Brain microvascular endothelial cell (primary cell): ENCODE data around the gene LCNL1.

ENCODE experiments used
- DNase-seq: peaks from one replicate; pipeline ENCODE4 v3.0.0-alpha.2; 2020
- H3K27ac ChIP-seq: fragments of 250-450 bp; sonication (Bioruptor Pico); 2 replicates; pipeline ENCODE4 v1.5.1; 2020; ENCODE audit warnings: mild to moderate bottlenecking, moderate library complexity
- H3K27me3 ChIP-seq: fragments of 250-450 bp; sonication (Bioruptor Pico); replicated peaks from 2 replicates; pipeline ENCODE4 v1.5.1; 2020; ENCODE audit warnings: mild to moderate bottlenecking
- H3K36me3 ChIP-seq: fragments of 250-450 bp; sonication (Bioruptor Pico); replicated peaks from 2 replicates; pipeline ENCODE4 v1.5.1; 2020; ENCODE audit warnings: mild to moderate bottlenecking
- H3K4me3 ChIP-seq: 2 replicates; pipeline ENCODE4 v1.5.1; 2011; ENCODE audit warnings: low read depth, mild to moderate bottlenecking, control low read depth, low read length, moderate library complexity
- CTCF ChIP-seq: IDR thresholded peaks from 2 replicates; pipeline ENCODE4 v1.5.1; 2011; ENCODE audit warnings: low read depth, mild to moderate bottlenecking, moderate library complexity, low read length, control low read depth, inconsistent platforms; ENCODE audit errors: missing control alignments
- in situ Hi-C: cut with HindIII; loops from 2 replicates; pipeline ENCODE4 v1.10.0; 2017; ENCODE audit warnings: low sequenced_read_pairs, low pct_ligation_motif_present

Gene LCNL1

GRCh38 chr9:136946228-136947027 is 36.4 kb upstream of the LCNL1 start:
- Histone ChIP-seq H3K4me3 (no peak overlapping the region), H3K27ac (no peak overlapping the region), H3K27me3 (no peaks in the 10 kb centered on the region), H3K36me3 (peaks cover 19% of the 10 kb centered on the region)
- in situ Hi-C loops: loop anchor here (25.0 kb wide), 1 partner anchor 91 kb away; the partner anchor contains the start of genes ABCA2, FUT7 and NPDC1
- no peak for TF ChIP-seq CTCF
- no peak for DNase-seq

DNA sequence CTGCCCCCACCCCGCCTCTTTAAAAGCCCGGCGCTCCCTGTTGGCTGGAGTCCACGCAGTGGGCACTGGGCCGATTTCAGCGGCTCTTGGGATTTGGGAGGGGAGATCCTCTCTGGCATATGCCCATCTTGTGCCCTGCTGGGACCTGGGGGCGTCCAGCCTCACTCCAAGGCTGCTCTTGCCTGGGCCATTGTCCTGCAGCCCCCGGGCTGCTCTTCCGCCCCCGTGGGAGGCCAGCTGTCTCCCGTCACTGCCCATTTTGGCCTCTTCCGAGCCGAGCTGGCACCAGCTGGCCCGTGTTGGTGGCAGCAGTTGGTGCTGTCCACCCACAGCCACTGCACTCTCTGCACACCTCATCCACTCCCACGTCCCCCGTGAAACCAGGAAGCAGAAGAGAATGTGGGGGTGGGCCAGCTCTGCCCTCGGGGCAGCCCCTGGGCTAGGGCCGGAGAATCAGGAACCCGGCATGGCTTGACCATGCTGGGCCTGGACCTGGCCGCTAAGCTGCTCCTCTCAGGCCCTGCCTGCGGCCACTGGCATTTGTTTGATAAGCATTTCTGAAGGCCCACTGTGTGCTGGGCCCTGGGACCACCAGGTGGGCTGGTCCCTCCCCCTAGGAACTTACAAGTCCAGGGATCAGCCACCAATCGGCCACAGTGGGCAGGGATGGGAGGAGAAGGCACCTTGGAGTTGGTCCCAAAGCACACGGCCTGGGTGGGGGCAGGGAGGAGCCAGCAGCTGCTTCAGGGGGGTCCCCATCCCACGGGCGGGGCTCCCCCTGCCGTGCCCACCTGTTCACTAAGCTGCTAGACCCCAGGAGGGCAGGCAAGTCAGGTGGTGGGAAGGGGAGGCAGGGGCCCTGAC is 35.5 kb upstream of the LCNL1 start:
- Histone ChIP-seq H3K27ac (no peak overlapping the region), H3K36me3 (peaks cover 11% of the 10 kb centered on the region), H3K4me3 (no peak overlapping the region), H3K27me3 (no peaks in the 10 kb centered on the region)
- in situ Hi-C loops: loop anchor here (25.0 kb wide), 1 partner anchor 90 kb away; the partner anchor contains the start of genes ABCA2, FUT7 and NPDC1
- no peak for DNase-seq
- TF ChIP-seq CTCF: no peak

DNA sequence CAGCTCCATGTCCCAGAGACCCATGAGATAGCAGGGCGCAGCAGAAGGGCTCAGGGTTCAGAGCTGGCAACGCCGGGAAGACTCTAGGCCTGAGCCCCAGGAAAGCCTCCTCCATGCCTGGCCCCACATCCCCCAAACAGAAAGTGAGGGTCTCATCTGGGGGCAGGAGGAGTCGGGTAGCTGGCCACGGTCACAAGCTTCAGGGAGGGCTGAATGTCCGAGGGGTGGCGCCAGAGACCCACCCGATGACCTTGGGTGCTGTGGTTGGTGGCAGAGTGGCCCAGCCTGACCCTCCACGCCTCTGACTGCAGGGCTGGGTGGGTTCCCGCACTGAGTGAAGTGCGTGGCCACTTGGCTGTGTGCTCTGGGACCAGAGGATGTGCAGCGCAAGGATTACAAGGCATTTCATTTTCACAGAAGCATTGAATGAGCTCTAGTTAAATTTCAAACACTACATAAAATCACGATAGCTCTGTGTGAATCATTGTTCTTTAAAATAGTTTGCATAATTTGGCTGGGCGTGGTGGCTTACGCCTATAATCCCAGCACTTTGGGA is 34.8 kb upstream of the LCNL1 start:
- H3K36me3 ChIP-seq: peaks cover 3% of the 10 kb centered on the region
- TF ChIP-seq CTCF: peak; percentile 68
- no peak for DNase-seq
- no peak overlapping the region for H3K4me3 ChIP-seq
- no peak overlapping the region for H3K27ac ChIP-seq
- in situ Hi-C loops: loop anchor here (25.0 kb wide), 1 partner anchor 89 kb away; the partner anchor contains the start of genes ABCA2, FUT7 and NPDC1
- H3K27me3 ChIP-seq: no peaks in the 10 kb centered on the region

GRCh38 chr9:136949239-136949816 is 33.5 kb upstream of the LCNL1 start:
- DNase-seq: no peak
- in situ Hi-C loops: loop anchor here (25.0 kb wide), 1 partner anchor 88 kb away; the partner anchor contains the start of genes ABCA2, FUT7 and NPDC1
- TF ChIP-seq CTCF: no peak
- no peaks in the 10 kb centered on the region for H3K36me3 ChIP-seq
- H3K27me3 ChIP-seq: no peaks in the 10 kb centered on the region
- H3K4me3 ChIP-seq: peak overlapping the region; percentile 53
- H3K27ac ChIP-seq: no peak overlapping the region

DNA sequence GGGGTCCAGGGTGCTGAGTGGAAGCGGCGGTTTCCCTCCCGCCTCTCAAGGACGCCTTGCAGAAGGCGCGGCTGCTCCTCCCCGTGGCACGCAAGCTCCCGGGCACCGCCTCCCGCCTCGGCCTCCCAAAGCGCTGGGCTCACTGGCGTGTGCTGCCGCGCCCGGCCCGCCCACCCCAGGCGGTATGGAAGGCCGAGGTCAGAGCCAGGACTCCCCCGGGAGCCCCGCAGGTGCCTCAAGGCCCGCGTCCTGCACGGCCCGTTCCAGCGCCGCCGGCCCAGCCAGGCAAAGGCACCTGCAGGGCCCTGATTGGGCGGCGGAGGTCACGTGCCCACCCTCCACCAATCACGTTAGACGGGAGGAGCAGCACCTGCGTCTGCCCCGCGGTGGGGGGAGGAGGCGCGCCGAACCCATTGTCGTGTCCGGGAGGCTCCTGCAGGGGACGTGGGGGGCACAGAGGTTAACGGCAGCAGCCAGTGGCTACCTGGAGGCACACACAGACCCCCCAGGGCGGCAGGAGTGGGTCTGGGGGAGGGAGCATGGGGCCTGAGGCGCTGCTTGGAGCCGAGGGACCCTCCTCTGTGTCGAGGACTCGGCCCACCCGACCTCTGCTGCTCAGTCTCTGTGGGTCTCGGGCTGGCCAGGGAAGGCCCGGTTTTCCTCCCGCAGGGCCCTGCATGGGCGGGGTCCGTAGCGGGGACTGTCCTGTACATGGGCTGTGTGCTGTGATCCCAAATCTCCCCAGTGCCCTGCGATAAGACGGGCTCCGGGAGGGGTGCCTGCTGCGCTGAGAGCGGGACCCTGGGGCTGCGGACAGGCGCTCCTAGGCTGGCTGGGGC is 32.8 kb upstream of the LCNL1 start:
- no peak for TF ChIP-seq CTCF
- Histone ChIP-seq H3K36me3 (no peaks in the 10 kb centered on the region), H3K27ac (no peak overlapping the region), H3K27me3 (no peaks in the 10 kb centered on the region), H3K4me3 (peak overlapping the region; percentile 53)
- peak; percentile 81 for DNase-seq
- in situ Hi-C loops: loop anchor here (25.0 kb wide), 1 partner anchor 87 kb away; the partner anchor contains the start of genes ABCA2, FUT7 and NPDC1
